Liver (tissue), 9 donors: ENCODE results near the gene MAML3. TPM values are rescaled to one million over a fixed set of nuclear protein-coding genes. Genes with fewer than 3 reads are reported as not detected.

Source experiments
- DNase-seq: peaks from one replicate; pipeline ENCODE4 v3.0.0-alpha.2; 2017; ENCODE audit warnings: low spot score
- H3K27ac ChIP-seq, 2 donors: one replicate each; pipeline ENCODE4 v1.7.0; 2013; ENCODE audit warnings: inconsistent platforms in 2 of 2, low read length in 2 of 2, control low read depth in 1 of 2, low read depth in 1 of 2, mild to moderate bottlenecking in 1 of 2
- H3K27me3 ChIP-seq, 4 donors: one replicate each; pipeline versions ENCODE4 v1.6.1 to v1.7.0; 2013; ENCODE audit warnings: low read length in 3 of 4, inconsistent platforms in 1 of 4, mild to moderate bottlenecking in 1 of 4, moderate library complexity in 1 of 4; ENCODE audit not compliant: control insufficient read depth in 4 of 4, insufficient read depth in 4 of 4
- H3K36me3 ChIP-seq, 4 donors: one replicate each; pipeline versions ENCODE4 v1.6.1 to v1.7.0; 2013; ENCODE audit warnings: low read length in 3 of 4, mild to moderate bottlenecking in 3 of 4, low read depth in 1 of 4, moderate library complexity in 1 of 4; ENCODE audit not compliant: control insufficient read depth in 4 of 4, insufficient read depth in 3 of 4
- H3K4me1 ChIP-seq, 4 donors: one replicate each; pipeline versions ENCODE4 v1.6.1 to v1.7.0; 2013; ENCODE audit warnings: low read length in 3 of 4, mild to moderate bottlenecking in 3 of 4, moderate library complexity in 1 of 4; ENCODE audit not compliant: control insufficient read depth in 4 of 4, insufficient read depth in 4 of 4
- H3K4me3 ChIP-seq, 3 donors: one replicate each; pipeline versions ENCODE4 v1.6.1 to v1.7.0; 2013; ENCODE audit warnings: low read length in 3 of 3, control low read depth in 1 of 3, low read depth in 1 of 3, mild to moderate bottlenecking in 1 of 3
- H3K9ac ChIP-seq, 2 donors: one replicate each; pipeline ENCODE4 v1.7.0; 2013; ENCODE audit warnings: low read length in 2 of 2, mild to moderate bottlenecking in 2 of 2, moderate library complexity in 2 of 2, control low read depth in 1 of 2, low read depth in 1 of 2
- H3K9me3 ChIP-seq, 4 donors: one replicate each; pipeline versions ENCODE4 v1.6.1 to v1.7.0; 2013; ENCODE audit warnings: low read length in 3 of 4; ENCODE audit not compliant: control insufficient read depth in 4 of 4
- EGR1 ChIP-seq, 2 donors: IDR thresholded peaks; 2 replicates each; pipeline ENCODE4 v1.6.1; 2016 to 2018; ENCODE audit warnings: antibody characterized with exemption in 2 of 2, low read depth in 2 of 2
- FOXA1 ChIP-seq: IDR thresholded peaks from 2 replicates; pipeline ENCODE4 v1.6.1; 2016; ENCODE audit warnings: antibody characterized with exemption
- FOXA2 ChIP-seq: IDR thresholded peaks from 2 replicates; pipeline ENCODE4 v1.6.1; 2016; ENCODE audit warnings: antibody characterized with exemption
- GABPA ChIP-seq, 2 donors: IDR thresholded peaks in 1 of 2; conservative IDR thresholded peaks in 1 of 2; 2 replicates each; pipeline ENCODE4 v1.6.1; 2016; ENCODE audit warnings: antibody characterized with exemption in 2 of 2, mild to moderate bottlenecking in 1 of 2, moderate library complexity in 1 of 2
- HNF4A ChIP-seq, 2 donors: conservative IDR thresholded peaks; 2 replicates each; pipeline ENCODE4 v1.6.1; 2016; ENCODE audit warnings: antibody characterized with exemption in 2 of 2, mild to moderate bottlenecking in 2 of 2
- HNF4G ChIP-seq: IDR thresholded peaks from 2 replicates; pipeline ENCODE4 v1.6.1; 2016; ENCODE audit warnings: antibody characterized with exemption
- JUND ChIP-seq, 2 donors: IDR thresholded peaks; 2 replicates each; pipeline ENCODE4 v1.6.1; 2016; ENCODE audit warnings: antibody characterized with exemption in 2 of 2
- MAX ChIP-seq: IDR thresholded peaks from 2 replicates; pipeline ENCODE4 v1.6.1; 2016; ENCODE audit warnings: antibody characterized with exemption
- NR2F2 ChIP-seq: IDR thresholded peaks from 2 replicates; pipeline ENCODE4 v1.6.1; 2016; ENCODE audit warnings: antibody characterized with exemption
- RAD21 ChIP-seq, 2 donors: IDR thresholded peaks; 2 replicates each; pipeline ENCODE4 v1.6.1; 2016; ENCODE audit warnings: antibody characterized with exemption in 2 of 2, mild to moderate bottlenecking in 2 of 2
- REST ChIP-seq: IDR thresholded peaks from 2 replicates; pipeline ENCODE4 v1.6.1; 2016; ENCODE audit warnings: antibody characterized with exemption, mild to moderate bottlenecking
- RXRA ChIP-seq, 2 donors: IDR thresholded peaks; 2 replicates each; pipeline ENCODE4 v1.6.1; 2017 to 2018; ENCODE audit warnings: antibody characterized with exemption in 2 of 2, mild to moderate bottlenecking in 1 of 2
- SP1 ChIP-seq: IDR thresholded peaks from 2 replicates; pipeline ENCODE4 v1.6.1; 2018; ENCODE audit warnings: antibody characterized with exemption, mild to moderate bottlenecking
- TAF1 ChIP-seq: conservative IDR thresholded peaks from 2 replicates; pipeline ENCODE4 v1.6.1; 2016; ENCODE audit warnings: antibody characterized with exemption, mild to moderate bottlenecking
- YY1 ChIP-seq: IDR thresholded peaks from 2 replicates; pipeline ENCODE4 v1.6.1; 2016; ENCODE audit warnings: antibody characterized with exemption, mild to moderate bottlenecking
- WGBS: extraction: QIAGEN DNeasy Blood & Tissue Kit; methylation state at CpG from one replicate; pipeline ENCODE4 v1.1.7; 2013; 5-methylcytosine and 5-hydroxymethylcytosine counted together
- polyA plus RNA-seq, 2 donors: library from polyadenylated mRNA; stranded (reverse) in 1 of 2; unstranded in 1 of 2; fragments of 200-250 nt in 1 of 2; fragments of >200 nt in 1 of 2; fragmentation: Nextera tagmentation in 1 of 2; extraction: Ambion mirVana in 1 of 2; gene quantifications; one replicate each; pipeline versions ENCODE4 v1.2.1 to v1.2.3, GENCODE V29; 2013 to 2015
- total RNA-seq, 2 donors: library from RNA; depleted of rRNA; stranded (reverse); fragments of >200 nt; gene quantifications; one replicate each; pipeline ENCODE4 v1.2.3, GENCODE V29; 2014
- TF ChIP-seq, protein P1 (sequence below): fragments of 150-350 bp; IDR thresholded peaks from 2 replicates; pipeline ENCODE4 v1.5.1; 2017; ENCODE audit warnings: improper control_type of control experiment, low read depth, low read length; ENCODE audit not compliant: missing input control
- TF ChIP-seq, protein P2 (sequence below): IDR thresholded peaks from 2 replicates; pipeline ENCODE4 v1.6.1; 2016; ENCODE audit warnings: antibody characterized with exemption
- TF ChIP-seq, protein P3 (sequence below): IDR thresholded peaks from 2 replicates; pipeline ENCODE4 v1.6.1; 2016; ENCODE audit warnings: antibody characterized with exemption
- donor health status: healthy.
- donor health status: healthy.
- donor health status: healthy.
- donor health status: healthy.
- donor health status: healthy.

MAML3 gene
- total and polyA plus RNA-seq, 4 donors, result 1.3 to 4.3 (median 2.7) TPM

DNA sequence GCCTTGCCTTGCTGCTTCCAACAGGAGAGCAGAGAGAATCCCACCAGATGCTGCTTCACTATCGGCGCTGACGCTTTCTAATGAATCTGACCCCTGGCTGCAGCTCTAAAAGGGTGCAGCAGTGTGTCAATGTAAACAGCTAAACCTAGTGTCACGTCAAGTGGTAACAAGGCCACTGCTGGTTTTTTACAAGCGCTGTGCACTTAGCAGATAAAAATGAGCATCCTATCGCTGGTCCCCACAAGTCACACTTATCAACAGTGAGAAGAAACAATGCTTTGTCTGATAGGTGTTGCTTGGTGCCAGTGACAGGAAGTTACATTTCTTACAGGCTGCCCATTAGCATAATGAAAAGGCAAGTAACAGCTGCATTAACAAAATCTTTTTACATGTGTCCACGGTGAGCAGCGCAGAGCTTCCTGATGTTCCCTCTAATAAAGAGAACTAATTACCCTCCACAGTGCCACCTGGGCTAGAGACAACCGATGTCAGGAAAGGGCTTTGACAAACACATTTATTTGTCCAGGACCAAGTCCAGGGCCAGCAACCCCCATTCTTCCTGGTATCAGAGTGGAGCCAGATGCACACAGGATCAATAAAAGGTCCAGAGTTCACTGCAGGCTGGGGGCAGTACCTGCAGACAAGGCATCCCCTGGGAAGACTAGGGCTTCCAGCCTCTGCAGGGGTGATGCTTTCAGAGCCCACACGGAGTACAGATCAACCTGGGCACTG is 312.4 kb downstream of the MAML3 start:
- Histone ChIP-seq H3K9ac (no peak overlapping the region), H3K27ac (peak overlapping the region; percentile 80 to 84), H3K27me3 (no peaks in the 10 kb centered on the region), H3K36me3 (no peaks in the 10 kb centered on the region), H3K4me3 (peak overlapping the region in 1 of 3 donors; percentile 15), H3K9me3 (no peaks in the 10 kb centered on the region), H3K4me1 (peaks cover 12 to 49% (median 32%) of the 10 kb centered on the region in 4 donors)
- WGBS, result 19% methylated on average over 10 of the region's 10 CpGs
- DNase-seq, result peak; percentile 61
- TF ChIP-seq REST (peak; percentile 88), RAD21 (IDR thresholded peaks at IDR 0.05) (peak; percentile 60 to 77), SP1 (peak; percentile 99), YY1 (peak; percentile 80), EGR1 (IDR thresholded peaks at IDR 0.05; ENCODE audit: low read depth in 2 of 2) (peak in 1 of 2 donors; percentile 91), RXRA (IDR thresholded peaks at IDR 0.05) (peak; percentile 94 to 96), HNF4A (conservative IDR thresholded peaks at IDR 0.05) (peak; percentile 98 to 99), GABPA (IDR thresholded peaks at IDR 0.05 in 1 of 2, conservative IDR thresholded peaks at IDR 0.05 in 1 of 2) (peak in 1 of 2 donors; percentile 54), FOXA1 (peak; percentile 53), TAF1 (no peak), JUND (IDR thresholded peaks at IDR 0.05) (peak; percentile 82 to 88), FOXA2 (peak; percentile 68), MAX (peak; percentile 98), NR2F2 (peak; percentile 75), HNF4G (peak; percentile 98)
- TF ChIP-seq, protein P1, sequence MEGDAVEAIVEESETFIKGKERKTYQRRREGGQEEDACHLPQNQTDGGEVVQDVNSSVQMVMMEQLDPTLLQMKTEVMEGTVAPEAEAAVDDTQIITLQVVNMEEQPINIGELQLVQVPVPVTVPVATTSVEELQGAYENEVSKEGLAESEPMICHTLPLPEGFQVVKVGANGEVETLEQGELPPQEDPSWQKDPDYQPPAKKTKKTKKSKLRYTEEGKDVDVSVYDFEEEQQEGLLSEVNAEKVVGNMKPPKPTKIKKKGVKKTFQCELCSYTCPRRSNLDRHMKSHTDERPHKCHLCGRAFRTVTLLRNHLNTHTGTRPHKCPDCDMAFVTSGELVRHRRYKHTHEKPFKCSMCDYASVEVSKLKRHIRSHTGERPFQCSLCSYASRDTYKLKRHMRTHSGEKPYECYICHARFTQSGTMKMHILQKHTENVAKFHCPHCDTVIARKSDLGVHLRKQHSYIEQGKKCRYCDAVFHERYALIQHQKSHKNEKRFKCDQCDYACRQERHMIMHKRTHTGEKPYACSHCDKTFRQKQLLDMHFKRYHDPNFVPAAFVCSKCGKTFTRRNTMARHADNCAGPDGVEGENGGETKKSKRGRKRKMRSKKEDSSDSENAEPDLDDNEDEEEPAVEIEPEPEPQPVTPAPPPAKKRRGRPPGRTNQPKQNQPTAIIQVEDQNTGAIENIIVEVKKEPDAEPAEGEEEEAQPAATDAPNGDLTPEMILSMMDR, result peak; percentile 23
- TF ChIP-seq, protein P2, sequence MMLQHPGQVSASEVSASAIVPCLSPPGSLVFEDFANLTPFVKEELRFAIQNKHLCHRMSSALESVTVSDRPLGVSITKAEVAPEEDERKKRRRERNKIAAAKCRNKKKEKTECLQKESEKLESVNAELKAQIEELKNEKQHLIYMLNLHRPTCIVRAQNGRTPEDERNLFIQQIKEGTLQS, result peak; percentile 48
- TF ChIP-seq, protein P3, sequence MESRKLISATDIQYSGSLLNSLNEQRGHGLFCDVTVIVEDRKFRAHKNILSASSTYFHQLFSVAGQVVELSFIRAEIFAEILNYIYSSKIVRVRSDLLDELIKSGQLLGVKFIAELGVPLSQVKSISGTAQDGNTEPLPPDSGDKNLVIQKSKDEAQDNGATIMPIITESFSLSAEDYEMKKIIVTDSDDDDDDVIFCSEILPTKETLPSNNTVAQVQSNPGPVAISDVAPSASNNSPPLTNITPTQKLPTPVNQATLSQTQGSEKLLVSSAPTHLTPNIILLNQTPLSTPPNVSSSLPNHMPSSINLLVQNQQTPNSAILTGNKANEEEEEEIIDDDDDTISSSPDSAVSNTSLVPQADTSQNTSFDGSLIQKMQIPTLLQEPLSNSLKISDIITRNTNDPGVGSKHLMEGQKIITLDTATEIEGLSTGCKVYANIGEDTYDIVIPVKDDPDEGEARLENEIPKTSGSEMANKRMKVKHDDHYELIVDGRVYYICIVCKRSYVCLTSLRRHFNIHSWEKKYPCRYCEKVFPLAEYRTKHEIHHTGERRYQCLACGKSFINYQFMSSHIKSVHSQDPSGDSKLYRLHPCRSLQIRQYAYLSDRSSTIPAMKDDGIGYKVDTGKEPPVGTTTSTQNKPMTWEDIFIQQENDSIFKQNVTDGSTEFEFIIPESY, result peak; percentile 94
